Measurements from ENCODE around the gene CEBPB.

Gene CEBPB

GRCh38 chr20:50214226-50215024 is 23.8 kb downstream of the CEBPB start:
- DNase-seq, result no peak

GRCh38 chr20:50215101-50215690 is 24.6 kb downstream of the CEBPB start:
- DNase-seq, result peak; percentile 60

- DNase-seq, result no peak
Observed at GRCh38 chr20:50215926-50216325, 25.3 kb downstream of the CEBPB start.

DNA sequence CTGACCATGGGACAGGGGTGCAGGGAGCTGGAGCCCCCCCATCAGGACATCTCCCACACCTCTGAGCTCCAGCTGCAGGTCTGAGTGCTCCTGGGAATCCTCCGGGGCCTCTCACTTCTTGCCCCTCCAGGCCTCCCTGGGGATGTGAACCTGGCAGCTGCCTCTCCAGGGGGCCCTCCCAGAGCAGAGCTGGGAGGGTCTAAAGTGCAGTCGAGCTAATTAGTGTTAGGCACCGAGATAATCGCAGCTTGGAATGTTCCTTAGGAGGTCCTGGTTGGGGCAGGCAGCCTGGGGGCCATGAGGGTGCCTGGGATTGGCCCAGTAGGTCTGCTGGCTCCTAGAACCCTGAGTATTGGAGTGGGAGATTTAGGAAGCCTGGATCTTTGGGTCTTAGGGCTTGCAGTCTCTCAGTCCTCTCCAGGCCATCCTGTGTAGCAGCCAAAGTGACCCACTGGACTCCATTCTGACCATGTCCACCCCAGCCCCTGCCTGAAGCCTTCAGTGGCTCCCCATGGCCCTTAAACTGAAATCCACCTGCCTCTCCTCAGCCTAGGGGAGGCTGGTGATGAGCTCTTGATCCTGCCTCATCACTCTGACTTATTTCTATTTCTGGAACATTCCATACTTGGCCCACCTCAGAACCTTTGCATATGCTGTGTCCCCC is 26.0 kb downstream of the CEBPB start:
- DNase-seq, result no peak

GRCh38 chr20:50217207-50217949 is 26.7 kb downstream of the CEBPB start:
- DNase-seq, result no peak

GRCh38 chr20:50218987-50219435 is 28.4 kb downstream of the CEBPB start:
- no peak for DNase-seq

DNA sequence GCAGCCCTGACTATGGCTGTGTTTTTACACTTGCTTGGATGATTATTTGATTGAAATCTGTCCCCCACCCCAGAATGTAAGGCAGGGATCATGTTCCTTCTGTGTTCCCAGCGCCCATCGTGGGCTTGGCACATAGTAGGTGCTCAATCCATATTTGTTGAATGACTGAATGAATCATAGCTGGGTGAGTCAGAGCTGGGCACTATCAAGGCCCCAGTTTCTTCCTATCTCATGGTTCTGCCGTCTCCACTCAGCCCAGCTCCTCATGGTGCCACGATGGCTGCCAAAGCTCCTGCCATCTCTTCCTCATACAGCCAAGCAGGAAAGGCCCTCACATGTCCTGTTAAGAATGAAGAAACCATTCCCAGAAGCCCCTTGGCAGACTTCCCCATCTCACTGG is 29.0 kb downstream of the CEBPB start:
- DNase-seq, result no peak

GRCh38 chr20:50220093-50220893 is 29.7 kb downstream of the CEBPB start:
- no peak for DNase-seq

DNA sequence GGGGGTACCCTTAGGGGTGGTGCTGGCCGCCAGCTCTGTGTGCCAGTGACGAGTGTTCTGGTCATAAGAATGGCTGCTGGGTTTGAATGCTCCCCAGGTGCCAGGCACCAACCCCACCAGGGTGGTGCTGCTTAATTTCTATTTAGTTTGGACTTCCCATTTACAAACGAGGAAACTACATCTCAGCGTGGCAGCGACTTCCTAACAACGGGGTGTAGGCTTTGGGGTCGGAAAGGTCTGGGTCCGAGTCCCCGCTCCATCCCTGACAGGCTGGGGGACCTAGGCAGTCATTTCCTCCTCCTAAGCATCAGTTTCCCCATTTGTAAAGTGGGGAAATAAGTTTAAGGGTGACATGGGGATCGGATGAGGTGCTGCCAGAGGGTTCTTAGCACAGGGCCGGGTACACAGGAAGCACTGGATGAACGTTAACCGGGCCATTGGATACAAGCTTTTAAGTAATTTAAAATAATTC is 30.3 kb downstream of the CEBPB start:
- no peak for DNase-seq

GRCh38 chr20:50221501-50222308 is 31.1 kb downstream of the CEBPB start:
- DNase-seq, result no peak

DNA sequence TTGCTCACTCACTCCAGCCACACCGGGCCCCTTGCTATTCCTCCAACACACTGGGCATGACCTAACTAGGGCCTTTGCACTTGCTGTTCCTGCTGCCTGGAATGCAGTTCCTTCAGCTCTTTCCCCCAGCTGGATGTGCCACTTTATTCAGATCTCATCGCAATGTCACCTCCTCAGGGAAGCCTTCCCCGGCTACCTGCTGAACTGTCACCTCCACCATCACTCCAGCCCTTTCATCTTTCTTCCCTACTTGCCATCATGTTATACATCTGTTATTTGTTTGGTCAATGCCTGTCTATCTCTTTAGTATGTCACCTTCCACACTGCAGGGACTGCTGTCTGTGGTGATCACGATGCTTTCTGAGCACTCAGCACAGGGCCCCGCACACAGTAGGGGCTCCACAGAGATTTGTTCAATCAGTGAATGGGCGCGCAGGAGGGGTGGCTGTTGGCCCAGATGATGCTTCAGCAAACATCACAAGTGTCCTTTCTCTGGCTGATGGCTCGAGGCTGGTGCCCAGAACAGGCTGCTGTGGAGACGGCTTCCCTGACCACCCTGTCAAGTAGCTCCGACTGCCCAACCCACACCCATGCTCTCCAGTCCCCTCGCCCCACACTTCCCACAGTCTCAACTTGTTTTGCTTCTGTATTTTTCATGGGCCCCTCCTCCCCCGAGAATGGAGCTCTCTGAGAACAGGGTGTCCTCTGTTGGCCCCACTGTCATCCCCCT is 31.8 kb downstream of the CEBPB start:
- DNase-seq, result no peak

DNA sequence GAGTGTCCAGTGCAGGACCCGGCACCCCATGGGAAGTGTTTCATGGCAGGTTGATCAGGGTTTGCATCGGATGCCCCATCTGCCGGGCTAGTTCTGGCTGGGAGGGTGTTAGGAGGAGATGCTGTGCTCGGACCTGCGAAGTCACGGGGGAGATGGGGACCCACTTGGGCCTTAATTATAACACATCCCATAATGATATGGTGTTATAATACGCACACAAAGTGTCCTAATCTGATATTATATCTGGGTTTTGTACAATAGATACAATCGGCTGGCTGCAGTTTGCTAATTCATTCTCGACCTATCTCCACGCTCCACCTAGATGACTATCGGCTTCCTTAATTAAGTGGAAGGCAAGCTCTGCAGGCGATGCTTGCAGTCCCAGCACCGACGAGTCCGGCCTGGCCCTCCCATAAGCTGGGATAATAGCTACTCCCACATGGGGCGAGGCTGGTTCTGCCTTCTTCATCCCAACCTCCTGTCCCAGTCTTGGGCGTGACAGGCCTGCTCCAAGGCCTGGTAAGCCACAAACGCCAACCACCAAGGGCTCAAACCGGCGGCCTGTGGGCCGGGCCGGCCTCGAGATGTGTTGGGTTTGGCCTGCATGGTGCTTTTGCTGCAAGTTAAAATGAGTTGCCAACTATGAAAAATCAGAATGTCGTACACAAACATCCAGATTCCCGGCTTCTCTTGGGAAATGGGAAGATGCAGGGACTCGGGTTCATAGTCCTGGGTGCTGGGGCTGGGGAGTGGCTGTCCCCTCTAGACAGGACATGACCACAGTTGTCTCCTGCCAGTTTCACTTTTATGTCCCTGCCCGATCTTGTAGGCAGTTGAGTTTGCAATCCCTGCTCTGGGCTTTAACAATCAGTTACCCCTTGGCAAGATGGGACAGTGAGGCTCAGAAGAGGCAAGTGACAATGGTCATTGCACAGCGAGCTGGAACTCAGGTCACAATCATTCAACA is 32.7 kb downstream of the CEBPB start:
- no peak for DNase-seq

DNA sequence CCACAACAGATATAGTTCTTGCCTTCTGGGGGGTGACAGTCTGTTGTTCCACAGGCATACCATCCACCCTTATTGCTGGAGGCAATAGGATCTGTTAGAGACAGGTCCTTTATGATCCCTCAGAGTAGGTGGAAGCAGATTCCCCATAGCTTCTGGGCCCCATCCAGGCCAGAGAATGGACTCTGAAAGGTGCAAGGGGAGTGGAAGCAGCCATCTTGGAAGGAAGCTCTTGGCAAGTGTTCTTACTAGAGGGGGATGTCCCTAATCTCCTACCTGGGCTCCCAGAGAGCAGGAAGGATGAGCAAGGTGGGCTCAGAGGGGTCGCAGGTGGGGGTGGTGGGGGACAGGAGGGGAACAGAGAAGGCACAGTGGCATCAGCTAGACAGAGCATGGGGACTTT is 33.4 kb downstream of the CEBPB start:
- no peak for DNase-seq

DNA sequence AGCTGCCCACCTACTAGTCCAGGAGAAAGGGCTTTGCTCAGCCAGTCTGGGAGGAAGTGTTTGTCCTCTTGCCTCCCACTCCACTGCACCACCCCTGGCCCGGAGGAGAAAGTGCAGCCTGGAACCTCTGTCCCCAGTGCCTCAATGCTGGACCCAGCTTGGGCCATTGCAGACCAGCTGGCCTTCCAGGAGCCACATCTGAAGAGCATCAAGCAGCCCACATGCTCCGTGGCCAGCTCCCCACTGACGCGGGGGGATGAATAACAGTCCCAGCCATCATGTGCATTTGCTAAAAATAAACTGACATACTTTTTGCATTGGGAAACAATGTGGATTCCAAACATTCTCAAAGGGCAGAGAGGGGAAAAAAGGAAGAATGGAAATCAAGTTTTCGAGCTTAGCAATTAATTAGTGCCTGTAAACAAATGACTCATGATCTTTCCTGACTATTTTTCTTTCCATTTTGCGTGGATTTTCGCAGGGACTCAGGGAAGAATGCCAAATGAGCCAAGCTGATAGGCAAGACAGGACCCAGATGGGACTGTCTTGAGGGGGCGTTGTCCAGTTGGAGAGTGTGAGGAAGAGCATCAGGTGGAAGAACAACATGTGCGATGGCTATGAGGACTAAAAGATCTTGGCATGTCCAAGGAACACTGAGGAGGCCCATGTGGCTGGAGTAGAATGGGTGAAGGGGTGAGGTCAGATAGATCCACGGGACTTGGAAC is 34.1 kb downstream of the CEBPB start:
- peak; percentile 91 for DNase-seq

- DNase-seq, result no peak
Observed at GRCh38 chr20:50226093-50226974, 35.7 kb downstream of the CEBPB start.

GRCh38 chr20:50227506-50227905 is 36.9 kb downstream of the CEBPB start:
- peak; percentile 15 for DNase-seq

DNA sequence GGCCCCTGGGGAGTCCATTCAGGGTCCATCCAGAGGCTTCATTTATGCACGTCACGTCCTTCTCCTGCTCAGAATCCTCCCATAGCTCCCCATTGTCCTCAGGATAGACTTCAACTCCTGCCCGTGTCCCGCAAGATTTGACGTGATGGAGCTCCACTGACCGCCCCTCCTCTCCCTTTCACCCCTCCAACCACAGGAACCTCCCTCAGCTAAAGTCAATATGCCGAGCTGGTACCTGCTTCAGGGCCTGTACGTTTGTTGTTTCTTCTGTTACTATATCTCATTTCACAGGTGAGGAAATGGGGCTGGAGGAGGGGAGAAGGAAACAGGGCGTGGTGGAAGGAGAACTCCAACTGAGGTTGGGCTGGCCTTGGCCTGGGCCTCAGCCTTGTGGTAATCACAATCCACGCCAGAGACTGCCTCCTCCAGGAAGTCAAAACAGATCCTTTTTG is 38.6 kb downstream of the CEBPB start:
- no peak for DNase-seq

DNA sequence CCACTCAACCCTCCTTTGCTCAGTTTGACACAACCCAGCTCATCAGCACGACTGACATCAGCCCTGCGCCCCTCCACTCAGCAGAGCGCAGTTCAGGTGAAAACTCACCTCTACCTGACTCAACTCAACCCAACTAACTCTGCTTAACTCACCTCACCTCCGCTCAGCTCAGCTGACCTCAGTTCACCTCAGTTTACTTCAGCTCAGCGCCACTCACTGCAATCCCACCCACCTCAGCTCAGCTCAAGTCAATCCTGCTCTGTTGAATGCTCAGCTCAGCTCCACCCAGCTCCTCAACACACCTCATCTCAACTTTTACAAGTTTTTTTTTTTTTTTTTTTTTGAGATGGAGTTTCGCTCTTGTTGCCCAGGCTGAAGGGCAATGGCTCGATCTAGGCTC is 39.6 kb downstream of the CEBPB start:
- no peak for DNase-seq
